HG02642 (cell line): ENCODE measurements around the gene GDPD4.

ENCODE experiments used
- ATAC-seq: cut with Tn5 transposase; IDR thresholded peaks from one replicate; pipeline ENCODE4 v1.9.1; 2021; ENCODE audit warnings: mild to moderate bottlenecking; ENCODE audit not compliant: unreplicated experiment, poor library complexity

GDPD4 gene, protein sequence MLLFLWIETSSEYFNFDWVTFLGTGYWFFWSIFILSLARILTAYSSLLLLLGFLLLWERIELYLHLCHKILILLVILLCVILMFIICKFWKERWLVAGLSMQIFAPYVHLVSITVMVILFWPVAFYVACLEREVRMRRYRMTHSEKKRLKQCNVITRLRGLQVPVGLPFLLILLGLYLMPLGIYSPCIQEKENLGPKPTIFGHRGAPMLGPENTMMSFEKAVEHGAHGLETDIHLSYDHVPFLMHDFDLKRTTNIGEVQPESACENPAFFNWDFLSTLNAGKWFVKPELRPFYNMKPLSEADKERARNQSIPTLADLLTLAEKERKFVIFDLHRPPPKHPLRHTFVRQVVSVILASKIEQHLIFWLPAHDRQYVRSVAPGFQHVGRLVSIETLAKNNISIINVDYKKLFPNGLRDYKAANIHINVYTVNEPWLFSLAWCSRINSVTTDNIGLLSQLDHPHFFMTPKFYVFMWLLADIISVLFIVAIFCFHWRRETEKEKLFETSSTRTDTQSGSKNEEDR

DNA sequence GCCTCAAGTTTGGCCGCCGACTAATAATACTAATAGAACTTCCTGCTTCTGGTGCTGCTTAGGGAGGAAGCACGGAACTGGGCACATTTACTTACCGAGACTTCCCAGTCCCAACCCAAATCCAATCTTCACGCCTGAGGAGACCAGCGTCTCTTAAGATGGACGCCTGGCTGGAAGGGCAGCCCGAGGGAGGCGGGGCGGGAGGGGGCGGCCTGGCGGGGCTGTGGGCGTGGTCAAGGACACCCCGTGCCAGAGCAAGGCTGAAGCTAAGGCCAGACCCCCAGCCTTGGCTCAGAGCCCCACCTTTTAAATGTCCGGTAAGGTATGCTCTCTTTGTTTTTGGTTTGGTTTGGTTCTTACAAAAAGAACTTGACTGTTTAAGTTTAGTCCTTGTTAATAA, at the start of gene GDPD4:
GDPD4 (minus strand) TSS at position 177 of the 400 bp plus-strand sequence. CDS start 16,549 bp downstream, outside the sequence.
- no peak for ATAC-seq

DNA sequence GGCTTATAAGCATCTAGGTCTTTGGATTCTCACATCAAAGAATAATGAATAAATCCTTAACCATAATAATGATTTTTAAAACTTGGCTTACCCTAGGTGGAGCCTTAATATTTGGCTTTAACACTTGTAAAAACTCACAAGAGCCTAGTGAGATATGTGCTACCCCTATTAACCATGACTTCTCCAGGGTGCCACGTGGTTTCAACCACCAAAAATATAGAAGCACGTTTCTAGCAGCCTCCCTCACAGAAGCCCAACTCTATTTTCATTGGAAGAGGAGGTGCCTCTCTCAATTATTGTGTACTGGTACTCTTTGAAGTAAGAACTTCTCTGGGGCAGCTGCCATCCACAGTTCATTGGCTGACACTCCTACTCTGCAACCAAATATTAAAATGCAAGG, 46.5 kb upstream of the GDPD4 start:
- no peak for ATAC-seq

DNA sequence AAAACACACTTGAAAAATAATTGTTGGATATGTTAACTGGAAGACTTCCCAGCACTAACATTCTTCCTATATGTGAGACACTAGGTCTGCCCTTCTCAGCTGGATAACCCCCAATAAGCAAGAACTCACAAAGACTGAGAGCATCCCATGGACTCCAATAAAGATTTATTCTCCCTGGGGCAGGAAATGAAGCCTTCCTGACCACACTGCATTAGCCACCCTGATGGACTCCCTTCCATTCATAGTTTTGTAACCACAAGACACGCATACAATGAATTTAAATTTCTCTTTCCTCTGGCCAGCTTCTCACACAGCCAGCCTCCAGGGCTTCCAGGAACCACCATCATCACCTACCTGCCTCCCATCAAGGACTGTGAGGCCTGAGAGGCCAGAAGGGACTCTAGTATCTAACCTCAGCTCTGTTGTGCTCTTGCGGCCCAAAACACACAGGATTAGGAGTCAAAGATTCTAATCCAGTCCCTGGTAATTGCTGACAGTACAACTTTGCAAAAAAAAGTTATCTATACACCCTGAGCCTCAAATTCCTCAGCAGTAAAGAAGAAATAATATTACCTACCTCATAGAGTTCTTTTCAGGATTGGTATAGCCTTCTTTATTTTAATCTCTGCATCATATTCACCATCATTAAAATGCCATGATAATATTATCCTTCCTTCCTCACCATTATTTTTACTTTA, 45.6 kb upstream of the GDPD4 start:
- ATAC-seq = no peak

DNA sequence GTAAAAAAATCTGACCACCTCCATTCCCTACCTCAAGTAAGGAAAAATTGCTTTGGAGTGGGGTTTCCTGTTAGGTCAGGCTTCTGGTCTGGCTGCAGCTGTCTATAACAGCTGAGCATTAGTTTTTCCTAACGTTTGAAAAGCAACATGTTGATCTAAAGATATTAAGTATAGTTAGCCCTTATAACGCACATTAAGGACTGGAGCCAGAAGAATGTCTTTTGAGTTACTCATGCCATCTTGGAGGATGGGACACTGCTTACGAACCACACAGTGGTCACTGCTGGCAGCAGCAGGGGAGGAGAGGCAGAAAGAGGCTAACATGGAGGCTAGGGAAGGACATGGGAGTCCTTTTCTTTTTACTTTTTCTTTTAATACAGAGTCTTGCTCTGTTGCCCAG, 44.1 kb upstream of the GDPD4 start:
- no peak for ATAC-seq

DNA sequence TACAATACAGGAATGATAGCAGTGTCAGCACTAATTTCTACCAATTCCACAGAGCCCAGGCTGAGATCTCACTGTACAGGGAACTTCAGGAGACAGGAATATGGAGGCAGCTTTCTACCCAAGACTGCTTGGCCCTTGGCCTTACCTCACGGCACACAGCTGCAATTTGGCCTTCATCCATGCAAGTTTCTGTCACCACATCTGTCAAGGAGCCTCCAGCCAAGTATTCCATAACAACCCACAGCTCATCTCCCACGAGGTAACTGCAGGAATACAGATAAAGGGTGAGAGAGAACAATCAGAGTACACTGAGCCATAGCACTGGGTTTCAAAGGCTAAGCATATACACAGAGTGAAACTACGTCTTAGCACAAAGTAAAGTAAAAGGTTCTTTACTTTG, 39.0 kb upstream of the GDPD4 start:
- no peak for ATAC-seq

DNA sequence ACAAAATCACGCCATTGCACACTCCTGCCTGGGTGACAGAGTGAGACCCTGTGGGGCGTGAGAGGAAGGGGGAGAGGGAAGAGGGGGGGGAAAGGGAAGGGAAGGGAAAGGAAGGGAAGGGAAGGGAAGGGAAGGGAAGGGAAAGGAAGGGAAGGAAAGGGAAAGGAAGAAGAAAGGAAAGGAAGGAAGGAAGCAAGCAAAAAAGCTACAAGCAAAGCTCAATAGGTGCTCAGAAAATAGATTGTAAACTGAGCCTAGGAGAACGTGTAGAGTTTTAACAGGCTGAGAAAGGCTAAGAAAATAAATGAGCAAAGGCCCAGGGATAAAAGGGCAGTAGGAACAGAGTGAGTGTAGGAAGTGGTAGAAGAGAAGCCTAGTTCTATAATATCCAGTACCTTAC, 30.8 kb upstream of the GDPD4 start:
- ATAC-seq = no peak

DNA sequence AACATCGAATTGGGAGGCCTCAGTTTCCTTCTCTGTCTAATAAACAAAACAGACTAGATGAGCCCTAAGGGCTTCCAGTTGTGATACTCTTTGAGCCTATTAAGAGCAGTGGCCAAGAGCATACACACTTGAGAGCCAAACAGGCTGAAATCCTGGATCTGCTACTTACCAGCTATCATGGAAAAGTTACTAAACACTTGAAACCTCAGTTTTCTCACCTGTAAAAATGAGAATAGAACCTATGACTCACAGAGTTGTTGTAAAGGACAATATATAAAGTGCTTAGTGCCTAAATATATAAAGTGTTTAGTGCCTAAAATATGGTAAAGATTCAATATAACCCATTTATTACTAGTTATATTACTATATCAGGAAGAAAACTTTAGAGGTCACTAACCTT, 23.7 kb upstream of the GDPD4 start:
- ATAC-seq = no peak

DNA sequence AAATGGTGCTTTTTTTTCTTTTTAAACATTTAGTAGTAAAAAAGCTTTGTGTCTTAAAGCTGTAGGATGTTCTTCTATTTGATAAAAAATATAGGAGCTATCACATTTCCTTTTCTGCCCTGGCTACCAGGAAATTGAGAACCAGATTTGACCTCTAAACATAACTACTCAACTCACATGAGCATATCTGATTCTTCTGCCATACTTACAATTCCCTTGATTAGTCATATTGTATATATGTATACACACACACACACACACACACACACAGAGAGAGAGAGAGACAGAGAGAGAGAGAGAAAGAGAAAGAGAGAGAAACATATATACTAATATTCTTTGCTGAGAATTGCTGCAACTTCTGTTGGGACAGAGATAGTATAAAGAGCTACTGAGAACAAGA, 23.0 kb upstream of the GDPD4 start:
- no peak for ATAC-seq

DNA sequence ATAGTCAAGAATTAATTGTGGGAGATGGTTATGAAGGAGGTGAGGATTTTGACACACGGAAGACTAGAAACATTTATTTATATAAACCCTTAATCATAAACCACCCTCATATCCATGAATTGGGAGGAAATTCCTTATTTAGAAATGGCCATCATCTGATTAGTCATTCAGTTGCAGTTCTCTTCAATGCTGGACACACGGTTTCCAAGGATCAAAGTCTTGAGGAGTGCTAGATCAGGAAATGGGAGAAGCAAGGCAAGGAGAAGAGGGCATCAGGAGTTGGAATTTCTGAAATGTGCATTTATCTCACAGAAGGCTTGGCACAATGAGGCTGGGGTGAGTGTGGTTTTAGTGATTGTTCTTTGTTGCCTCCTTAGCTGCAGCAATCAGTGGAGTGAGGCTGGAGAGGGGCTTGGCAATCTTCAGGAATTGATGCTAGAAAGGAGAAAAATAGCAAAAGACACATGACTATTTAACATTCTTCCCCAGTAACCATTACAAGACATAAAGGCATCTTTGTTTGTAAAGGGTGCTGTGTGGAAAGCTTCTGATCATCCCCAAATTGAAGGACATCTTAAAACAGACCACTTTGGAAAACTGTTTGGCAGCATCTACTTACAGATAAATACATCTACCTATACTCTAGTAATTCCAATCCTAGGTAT, 21.6 kb upstream of the GDPD4 start:
- ATAC-seq = no peak

DNA sequence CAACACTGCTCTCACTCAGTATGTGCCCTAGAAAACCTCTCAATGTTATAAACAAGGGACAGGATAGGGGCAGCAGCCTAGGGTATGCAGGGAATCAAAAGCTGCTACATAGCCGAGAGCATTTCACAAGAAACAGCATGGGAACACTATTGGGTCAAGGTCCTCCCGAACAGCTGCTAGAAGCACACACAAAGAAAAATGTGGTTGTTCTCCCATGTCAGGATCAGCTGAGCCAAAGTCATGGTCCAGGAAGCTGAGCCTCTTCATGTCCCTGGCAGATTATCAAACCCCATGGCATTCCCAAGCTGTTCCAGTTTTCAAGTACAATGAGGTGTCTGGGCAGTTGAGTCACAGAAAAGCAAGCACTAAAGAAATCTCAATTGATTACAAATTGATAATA, 21.0 kb upstream of the GDPD4 start:
- no peak for ATAC-seq

DNA sequence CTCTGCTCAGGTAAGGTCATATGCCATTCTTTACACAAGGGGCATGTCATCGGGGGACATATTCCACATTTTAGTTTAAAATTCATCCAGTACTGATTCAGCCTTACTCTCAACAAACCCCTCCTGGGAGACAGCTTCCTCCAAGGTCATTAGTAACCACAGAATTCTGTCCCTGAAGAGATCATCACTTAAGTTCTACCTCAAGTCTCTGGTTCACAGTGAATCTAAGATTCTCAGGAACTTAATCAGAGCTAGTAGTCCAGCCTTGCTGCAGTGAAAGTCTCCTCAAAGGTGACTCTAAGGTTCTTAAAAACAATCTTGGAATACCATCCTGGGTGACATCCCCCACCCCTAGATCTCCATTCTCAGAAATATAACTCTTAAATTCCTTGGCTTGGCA, 18.9 kb upstream of the GDPD4 start:
- no peak for ATAC-seq

DNA sequence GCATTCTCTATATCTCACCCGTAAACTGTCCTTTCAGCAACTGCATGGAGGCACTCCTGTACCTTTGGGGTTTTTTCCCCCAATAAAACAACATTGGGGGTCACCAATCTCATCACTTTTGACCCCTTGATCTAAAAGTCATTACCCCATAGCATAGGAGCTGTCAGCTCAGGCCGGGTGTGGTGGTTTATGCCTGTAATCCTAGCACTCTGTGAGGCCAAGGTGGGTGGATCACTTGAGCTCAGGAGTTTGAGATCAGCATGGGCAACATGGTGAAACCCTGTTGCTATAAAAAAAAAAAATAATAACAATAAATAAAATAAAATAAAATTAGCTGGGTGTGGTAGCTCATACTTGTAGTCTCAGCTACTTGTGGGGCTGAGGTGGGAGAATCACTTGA, 17.1 kb upstream of the GDPD4 start:
- ATAC-seq = no peak

DNA sequence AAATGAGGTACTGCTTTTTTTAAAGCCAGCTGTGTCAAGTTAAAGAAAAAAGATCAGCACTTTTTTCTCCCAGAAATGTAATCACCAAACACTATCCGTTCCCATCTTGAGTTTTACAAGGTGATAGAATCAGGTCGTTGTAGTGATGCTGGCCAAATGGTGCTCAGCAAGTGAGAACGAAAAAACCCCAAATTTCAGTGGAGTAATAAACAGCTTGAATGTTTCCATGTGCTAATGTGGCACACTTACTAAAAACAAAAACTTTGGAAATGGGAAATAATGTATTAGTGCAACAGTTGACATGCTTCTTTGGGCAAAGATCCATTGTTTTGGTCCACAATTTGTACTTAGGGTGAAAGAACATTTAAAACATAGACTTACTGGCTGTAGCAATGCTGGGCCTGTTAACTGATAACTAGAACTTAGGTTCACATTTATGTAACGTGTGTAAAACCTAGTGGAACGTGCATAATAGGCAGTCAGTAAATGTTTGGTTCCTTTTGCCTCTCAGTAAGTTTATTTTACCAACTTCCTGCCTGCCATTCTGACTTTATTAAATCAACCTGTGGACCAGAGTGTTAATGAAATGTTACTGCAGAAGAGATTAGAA, 15.4 kb upstream of the GDPD4 start:
- ATAC-seq = no peak

DNA sequence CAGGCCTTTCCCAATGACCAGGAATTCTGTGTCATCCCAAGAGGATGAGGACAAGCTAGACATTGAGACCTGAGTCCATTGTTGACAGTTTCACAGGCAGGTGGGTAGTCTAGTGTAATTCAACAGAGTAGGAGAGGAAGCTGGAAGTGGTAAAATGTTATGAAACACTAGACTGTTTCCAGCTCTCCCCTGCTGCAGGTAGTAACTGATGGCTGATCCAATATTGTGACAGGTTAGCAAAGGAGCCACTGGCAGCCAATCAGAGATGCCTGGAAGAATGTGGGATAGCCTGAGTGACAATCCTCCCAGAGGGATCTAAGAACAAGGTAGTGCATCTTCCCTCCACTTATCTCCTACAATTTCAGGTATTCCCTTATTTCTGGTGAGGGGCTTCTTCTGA, 10.6 kb upstream of the GDPD4 start:
- no peak for ATAC-seq

DNA sequence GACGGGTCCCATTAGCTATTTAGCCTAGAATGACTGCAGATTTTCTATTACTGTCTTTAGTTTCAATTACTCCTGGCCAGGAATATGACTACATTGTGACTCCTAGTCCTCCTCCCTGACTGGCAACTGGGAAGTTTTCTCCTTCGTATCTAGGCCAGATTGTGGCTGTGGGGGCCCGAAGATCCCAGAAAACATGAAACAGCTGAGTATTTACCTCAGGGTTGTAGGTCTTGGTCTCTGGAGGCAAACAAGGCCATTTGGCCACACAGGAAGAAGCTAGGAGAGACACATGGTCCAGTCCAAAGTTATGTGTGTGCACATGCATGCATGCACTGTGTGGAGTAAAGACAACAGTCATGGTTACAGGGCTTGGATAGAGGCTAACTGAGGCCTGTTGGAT, 10.2 kb upstream of the GDPD4 start:
- no peak for ATAC-seq

DNA sequence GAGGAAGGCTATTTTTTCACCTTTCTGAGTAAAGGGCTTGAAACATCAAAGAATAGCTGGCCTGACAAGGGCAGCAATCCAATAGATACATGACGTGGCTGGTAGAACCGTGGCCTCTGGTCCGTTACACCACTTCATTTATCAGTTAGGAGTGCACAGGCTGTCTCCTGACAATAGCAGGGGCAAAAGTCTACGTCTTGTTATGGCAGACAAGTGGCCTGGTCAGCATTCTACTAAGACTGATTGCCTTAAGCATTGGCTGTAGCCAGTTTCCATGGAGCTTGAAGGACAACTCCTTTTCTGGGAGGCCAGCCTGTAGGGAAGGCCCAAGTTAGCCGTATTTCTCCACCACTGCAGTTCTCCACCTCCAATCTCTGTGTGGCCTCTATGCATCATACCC, 9.2 kb upstream of the GDPD4 start:
- no peak for ATAC-seq

DNA sequence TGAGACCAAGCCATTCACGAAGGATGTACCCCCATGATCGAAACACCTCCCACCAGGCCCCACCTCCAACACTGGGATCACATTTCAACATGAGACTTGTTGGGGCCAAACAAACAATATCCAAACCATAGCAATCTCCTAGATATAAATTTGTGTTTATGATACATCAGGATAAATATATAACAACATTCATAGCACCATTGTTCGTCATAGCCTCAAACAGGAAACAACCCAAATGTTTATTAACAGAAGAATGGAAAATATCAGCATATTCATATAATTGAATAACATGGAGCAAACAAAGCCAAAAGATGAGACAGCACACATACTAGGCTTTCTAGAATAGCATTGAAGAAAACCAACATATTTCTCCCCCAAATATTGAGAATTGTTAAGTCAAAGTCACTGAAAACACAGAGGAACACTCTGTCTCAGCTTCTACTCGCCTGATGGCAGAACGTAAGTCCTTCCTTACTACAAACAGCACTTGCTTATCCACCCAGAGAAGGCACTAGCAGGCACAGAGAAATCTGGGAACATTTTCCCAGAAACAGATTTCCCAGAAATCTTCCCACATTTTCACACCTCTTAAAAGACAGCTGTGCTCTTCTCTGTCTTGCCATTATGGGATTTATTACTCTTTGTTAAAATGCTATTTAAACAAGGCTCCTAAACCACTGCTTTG, 8.1 kb upstream of the GDPD4 start:
- ATAC-seq = no peak

DNA sequence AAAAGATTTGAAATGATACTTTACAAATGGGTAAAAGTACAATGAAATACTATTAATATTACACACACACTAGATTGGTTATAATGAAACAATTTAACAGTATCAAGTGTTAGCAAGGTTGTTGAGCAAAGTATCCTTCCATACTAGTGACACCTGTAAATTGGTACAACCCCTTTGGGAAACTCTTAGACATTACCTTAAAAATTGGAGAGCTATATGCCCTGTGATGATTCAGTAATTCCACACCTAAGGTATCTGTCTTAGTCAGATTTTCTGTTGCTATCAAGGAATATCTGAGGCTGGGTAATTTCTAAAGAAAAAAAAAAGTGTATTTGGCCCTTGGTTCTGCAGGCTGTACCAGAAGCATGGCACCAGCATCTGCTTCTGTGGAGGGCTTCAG, 7.4 kb upstream of the GDPD4 start:
- ATAC-seq = no peak

DNA sequence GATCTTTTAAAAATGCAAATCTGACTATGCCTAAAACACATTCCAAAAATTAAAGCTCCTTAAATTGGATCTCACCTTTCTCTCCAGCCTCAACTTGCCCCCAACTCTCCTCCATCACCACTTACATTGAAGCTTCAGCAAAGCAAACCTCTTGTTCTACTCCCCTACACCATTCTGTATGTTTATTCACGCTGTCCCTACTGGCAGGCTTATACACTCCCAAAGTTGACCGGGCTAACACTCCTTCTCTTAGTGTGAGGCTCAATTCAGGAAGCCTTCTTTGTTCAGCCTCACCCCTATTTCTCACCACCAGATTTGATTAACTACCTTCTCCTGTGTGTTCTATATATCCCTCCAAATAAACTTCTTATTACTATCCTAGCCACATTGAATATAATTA, 1.8 kb upstream of the GDPD4 start:
- no peak for ATAC-seq

DNA sequence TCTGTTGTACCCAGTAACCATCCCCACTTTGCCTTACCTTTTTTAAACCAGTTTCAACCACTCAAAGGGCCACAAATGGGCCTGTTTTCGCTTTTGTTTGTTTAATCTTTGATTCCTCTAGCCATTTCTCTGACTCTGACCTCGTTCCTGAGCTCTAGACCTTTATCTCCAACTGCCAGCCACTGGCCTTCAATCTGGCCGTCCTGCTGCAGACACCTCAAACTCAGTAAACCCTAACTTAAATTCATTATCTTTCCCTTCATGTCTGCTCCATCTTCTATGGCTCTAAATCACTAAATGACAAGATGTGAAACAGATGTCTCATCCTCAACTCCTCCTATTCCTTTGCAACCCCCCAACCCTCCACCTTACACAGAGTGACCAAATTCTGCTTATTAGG, 1.3 kb upstream of the GDPD4 start:
- ATAC-seq = no peak
